Measurements from ENCODE around the gene SYNE3. TPM values are rescaled to one million over a fixed set of nuclear protein-coding genes. Genes with fewer than 3 reads are reported as not detected.

Gene SYNE3
- total and polyA plus RNA-seq, 10 of the 15 experiments (the other 5 are each of a cell fraction or from before 2014, with no cell fraction given): 1.4 to 44.1 (median 13.4) TPM

GRCh38 chr14:95515596-95516552, 576 bp downstream of the SYNE3 start (continued):
- TF ChIP-seq SREBF1 (IDR thresholded peaks at IDR 0.05; ENCODE audit: low read length) (no peak), TCF12 (IDR thresholded peaks at IDR 0.05; ENCODE audit: low read depth, low read length) (peak; percentile 47; the same call in 1 of the 2 replicates), NFIC (IDR thresholded peaks at IDR 0.05; ENCODE audit: low read depth, low read length) (no peak), NFXL1 (IDR thresholded peaks at IDR 0.05; ENCODE audit: borderline replicate concordance) (peak; percentile 91), NR2F1 (conservative IDR thresholded peaks at IDR 0.05) (peak; percentile 72), BHLHE40 (IDR thresholded peaks at IDR 0.05; ENCODE audit: borderline replicate concordance in 1 of 2, low read depth in 2 of 2, low read length in 1 of 2) (peak; percentile 43 to 64; a peak in 2 of 4 replicates), DPF2 (IDR thresholded peaks at IDR 0.05) (no peak), TAF1 (IDR thresholded peaks at IDR 0.05; ENCODE audit: borderline replicate concordance, low read depth, low read length) (peak; percentile 58; the same call in 1 of the 2 replicates), E2F8 (IDR thresholded peaks at IDR 0.05; ENCODE audit: low read depth, partially characterized antibody) (no peak), CBFB (IDR thresholded peaks at IDR 0.05; ENCODE audit: low read depth) (0 out of 2 replicates have a peak, but pooled peaks have one; percentile 40), EED (IDR thresholded peaks at IDR 0.05; ENCODE audit: low read depth) (peak; percentile 79), GATAD2B (conservative IDR thresholded peaks at IDR 0.05; ENCODE audit: low read depth) (peak; percentile 42; the same call in 1 of the 2 replicates), SIN3A (IDR thresholded peaks at IDR 0.05; ENCODE audit: low read depth, low read length) (peak; percentile 52; the same call in 1 of the 2 replicates), BRCA1 (IDR thresholded peaks at IDR 0.05; ENCODE audit: low read depth, low read length) (no peak), NR2C2 (IDR thresholded peaks at IDR 0.05; ENCODE audit: borderline replicate concordance, control insufficient read depth, insufficient read length, low read depth) (no peak), SMC3 (IDR thresholded peaks at IDR 0.05; ENCODE audit: borderline replicate concordance, low read length) (0 out of 2 replicates have a peak, but pooled peaks have one; percentile 12), MYB (IDR thresholded peaks at IDR 0.05; ENCODE audit: borderline replicate concordance, low read depth, low read length) (no peak), CREM (IDR thresholded peaks at IDR 0.05; ENCODE audit: low read depth) (peak; percentile 54), PBX3 (IDR thresholded peaks at IDR 0.05; ENCODE audit: insufficient replicate concordance, low read depth, low read length) (peak; percentile 24)
- TF ChIP-seq, protein P1, sequence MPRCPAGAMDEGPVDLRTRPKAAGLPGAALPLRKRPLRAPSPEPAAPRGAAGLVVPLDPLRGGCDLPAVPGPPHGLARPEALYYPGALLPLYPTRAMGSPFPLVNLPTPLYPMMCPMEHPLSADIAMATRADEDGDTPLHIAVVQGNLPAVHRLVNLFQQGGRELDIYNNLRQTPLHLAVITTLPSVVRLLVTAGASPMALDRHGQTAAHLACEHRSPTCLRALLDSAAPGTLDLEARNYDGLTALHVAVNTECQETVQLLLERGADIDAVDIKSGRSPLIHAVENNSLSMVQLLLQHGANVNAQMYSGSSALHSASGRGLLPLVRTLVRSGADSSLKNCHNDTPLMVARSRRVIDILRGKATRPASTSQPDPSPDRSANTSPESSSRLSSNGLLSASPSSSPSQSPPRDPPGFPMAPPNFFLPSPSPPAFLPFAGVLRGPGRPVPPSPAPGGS (IDR thresholded peaks at IDR 0.05; ENCODE audit: borderline replicate concordance, insufficient read depth, low read depth, low read length, poor library complexity, severe bottlenecking): peak; percentile 41
- TF ChIP-seq, protein P2, sequence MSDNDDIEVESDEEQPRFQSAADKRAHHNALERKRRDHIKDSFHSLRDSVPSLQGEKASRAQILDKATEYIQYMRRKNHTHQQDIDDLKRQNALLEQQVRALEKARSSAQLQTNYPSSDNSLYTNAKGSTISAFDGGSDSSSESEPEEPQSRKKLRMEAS (IDR thresholded peaks at IDR 0.05; ENCODE audit: low read depth, low read length): no peak
- TF ChIP-seq, protein P3, sequence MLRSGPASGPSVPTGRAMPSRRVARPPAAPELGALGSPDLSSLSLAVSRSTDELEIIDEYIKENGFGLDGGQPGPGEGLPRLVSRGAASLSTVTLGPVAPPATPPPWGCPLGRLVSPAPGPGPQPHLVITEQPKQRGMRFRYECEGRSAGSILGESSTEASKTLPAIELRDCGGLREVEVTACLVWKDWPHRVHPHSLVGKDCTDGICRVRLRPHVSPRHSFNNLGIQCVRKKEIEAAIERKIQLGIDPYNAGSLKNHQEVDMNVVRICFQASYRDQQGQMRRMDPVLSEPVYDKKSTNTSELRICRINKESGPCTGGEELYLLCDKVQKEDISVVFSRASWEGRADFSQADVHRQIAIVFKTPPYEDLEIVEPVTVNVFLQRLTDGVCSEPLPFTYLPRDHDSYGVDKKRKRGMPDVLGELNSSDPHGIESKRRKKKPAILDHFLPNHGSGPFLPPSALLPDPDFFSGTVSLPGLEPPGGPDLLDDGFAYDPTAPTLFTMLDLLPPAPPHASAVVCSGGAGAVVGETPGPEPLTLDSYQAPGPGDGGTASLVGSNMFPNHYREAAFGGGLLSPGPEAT (IDR thresholded peaks at IDR 0.05; ENCODE audit: low read depth): peak; percentile 89

All from GM12878 (cell line).